CD14-positive monocyte (primary cell): ENCODE measurements around the gene EBI3. TPM values are rescaled to one million over a fixed set of nuclear protein-coding genes. Genes with fewer than 3 reads are reported as not detected.

Source experiments
- DNase-seq, 3 donors: peaks; one replicate each; pipeline ENCODE4 v3.0.0-alpha.2; 2011 to 2022
- H2AFZ ChIP-seq: 2 replicates; pipeline ENCODE4 v1.6.0; 2012; ENCODE audit warnings: mild to moderate bottlenecking, low read depth, low read length, inconsistent platforms; ENCODE audit not compliant: insufficient read depth, poor library complexity, severe bottlenecking
- H3K27ac ChIP-seq, 2 donors: 1 replicate in 1 of 2; 2 replicates in 1 of 2; pipeline ENCODE4 v1.5.1; 2012 to 2013; ENCODE audit warnings: low read length in 2 of 2, control low read depth in 1 of 2, inconsistent platforms in 1 of 2, low read depth in 1 of 2, mild to moderate bottlenecking in 1 of 2
- H3K27me3 ChIP-seq, 2 donors: one replicate each; pipeline versions ENCODE4 v1.6.0 to v1.6.1; 2011 to 2013; ENCODE audit warnings: low read length in 2 of 2; ENCODE audit not compliant: control insufficient read depth in 2 of 2, insufficient read depth in 2 of 2
- H3K36me3 ChIP-seq, 2 donors: replicated peaks in 1 of 2; 1 replicate in 1 of 2; 2 replicates in 1 of 2; pipeline versions ENCODE4 v1.5.1 to v1.6.1; 2012 to 2013; ENCODE audit warnings: low read length in 2 of 2, control low read depth in 1 of 2, inconsistent platforms in 1 of 2, mild to moderate bottlenecking in 1 of 2; ENCODE audit not compliant: insufficient read depth in 2 of 2, control insufficient read depth in 1 of 2
- H3K4me1 ChIP-seq, 2 donors: 1 replicate in 1 of 2; 2 replicates in 1 of 2; pipeline versions ENCODE4 v1.5.1 to v1.6.1; 2012 to 2013; ENCODE audit warnings: low read length in 2 of 2, control low read depth in 1 of 2, inconsistent platforms in 1 of 2, mild to moderate bottlenecking in 1 of 2, moderate library complexity in 1 of 2; ENCODE audit not compliant: insufficient read depth in 2 of 2, control insufficient read depth in 1 of 2
- H3K4me2 ChIP-seq: replicated peaks from 2 replicates; pipeline ENCODE3; 2012; ENCODE audit warnings: low read length, moderate library complexity, mild to moderate bottlenecking; ENCODE audit not compliant: poor library complexity, severe bottlenecking; ENCODE audit errors: extremely low read depth
- H3K4me3 ChIP-seq, 3 experiments: fragments of 200-600 bp in 1 of 3; sonication (generic) in 1 of 3; replicated peaks in 1 of 3; 1 replicate in 2 of 3; 2 replicates in 1 of 3; pipeline ENCODE4 v1.5.1; 2011 to 2013; ENCODE audit warnings: low read length in 3 of 3, mild to moderate bottlenecking in 3 of 3, control low read depth in 2 of 3, low read depth in 2 of 3, inconsistent platforms in 1 of 3, moderate library complexity in 1 of 3
- H3K79me2 ChIP-seq: 2 replicates; pipeline ENCODE4 v1.6.0; 2012; ENCODE audit warnings: mild to moderate bottlenecking, control low read depth, inconsistent platforms, low read length, moderate library complexity; ENCODE audit not compliant: insufficient read depth
- H3K9ac ChIP-seq: 2 replicates; pipeline ENCODE4 v1.6.0; 2017; ENCODE audit warnings: low read length, mild to moderate bottlenecking; ENCODE audit not compliant: insufficient read depth, poor library complexity, severe bottlenecking
- H3K9me3 ChIP-seq, 2 donors: replicated peaks in 1 of 2; 1 replicate in 1 of 2; 2 replicates in 1 of 2; pipeline versions ENCODE4 v1.5.1 to v1.6.1; 2012 to 2013; ENCODE audit warnings: low read length in 2 of 2, control low read depth in 1 of 2; ENCODE audit not compliant: control insufficient read depth in 1 of 2, insufficient read depth in 1 of 2
- H4K20me1 ChIP-seq: 2 replicates; pipeline ENCODE4 v1.6.0; 2012; ENCODE audit warnings: mild to moderate bottlenecking, low read length, control low read depth, moderate library complexity; ENCODE audit not compliant: insufficient read depth
- H3K27ac Mint-ChIP-seq, 7 donors: one replicate each; pipeline ENCODE4 v1.8.0; 2020; ENCODE audit warnings: mild to moderate bottlenecking in 7 of 7, mixed read lengths in 7 of 7, moderate library complexity in 6 of 7, inconsistent platforms in 2 of 7
- H3K27me3 Mint-ChIP-seq, 3 donors: one replicate each; pipeline ENCODE4 v1.8.0; 2021 to 2022; ENCODE audit warnings: low read depth in 3 of 3, mild to moderate bottlenecking in 3 of 3, mixed read lengths in 3 of 3, moderate library complexity in 3 of 3, inconsistent platforms in 1 of 3
- H3K36me3 Mint-ChIP-seq, 2 donors: one replicate each; pipeline ENCODE4 v1.8.0; 2020; ENCODE audit warnings: mixed read lengths in 2 of 2, inconsistent platforms in 1 of 2, mild to moderate bottlenecking in 1 of 2
- H3K4me1 Mint-ChIP-seq: one replicate; pipeline ENCODE4 v1.8.0; 2020; ENCODE audit warnings: mild to moderate bottlenecking, mixed read lengths
- H3K4me3 Mint-ChIP-seq, 2 donors: one replicate each; pipeline ENCODE4 v1.8.0; 2020; ENCODE audit warnings: mild to moderate bottlenecking in 2 of 2, mixed read lengths in 2 of 2, moderate library complexity in 1 of 2
- H3K9me3 Mint-ChIP-seq, 7 donors: one replicate each; pipeline ENCODE4 v1.8.0; 2020 to 2022; ENCODE audit warnings: mixed read lengths in 7 of 7, mild to moderate bottlenecking in 6 of 7, moderate library complexity in 6 of 7, inconsistent platforms in 2 of 7
- CTCF ChIP-seq: fragments of 200-600 bp; IDR thresholded peaks from one replicate; pipeline ENCODE4 v1.8.0; 2022; ENCODE audit warnings: antibody characterized with exemption, mild to moderate bottlenecking
- WGBS: methylation state at CpG from one replicate; pipeline ENCODE4 v1.1.5; 2013; ENCODE audit warnings: missing lambda C conversion rate; ENCODE audit not compliant: insufficient coverage; 5-methylcytosine and 5-hydroxymethylcytosine counted together
- intact Hi-C, 2 donors: fragments of 100-400 bp; cut with micrococcal nuclease; formaldehyde crosslinking; loops; one replicate each; pipeline versions ENCODE4 v1.15.0 to v1.15.1; 2023
- polyA plus RNA-seq, 3 donors: library from polyadenylated mRNA; depleted of rRNA in 1 of 3; unstranded in 2 of 3; stranded (reverse) in 1 of 3; fragments of 300-500 nt in 2 of 3; fragments of >200 nt in 1 of 3; fragmentation: Illumina TruSeq in 2 of 3; gene quantifications; 1 replicate in 2 of 3; 2 replicates in 1 of 3; pipeline ENCODE4 v1.2.3, GENCODE V29; 2012 to 2021

EBI3 gene
- polyA plus RNA-seq, 3 donors: 0.14 to 0.40 TPM; not detected in 1

GRCh38 chr19:4196587-4197148 is 32.7 kb upstream of the EBI3 start:
- H3K9ac ChIP-seq: no peak overlapping the region
- peaks cover 5 to 24% of the 10 kb centered on the region in 2 donors for H3K27me3 ChIP-seq
- H3K36me3 Mint-ChIP-seq: peaks cover 7 to 8% of the 10 kb centered on the region in 2 donors
- H3K4me2 ChIP-seq: no peak overlapping the region
- no peaks in the 10 kb centered on the region for H3K4me1 Mint-ChIP-seq
- no peak overlapping the region for H3K4me3 ChIP-seq
- intact Hi-C loops: no loop called here
- peak overlapping the region in 1 of 2 donors; percentile 86 for H3K4me3 Mint-ChIP-seq
- peaks cover 0 to 11% of the 10 kb centered on the region in 2 donors for H3K9me3 ChIP-seq
- no peak overlapping the region for H3K27ac Mint-ChIP-seq
- H3K27ac ChIP-seq: no peak overlapping the region
- no peaks in the 10 kb centered on the region for H3K4me1 ChIP-seq
- no peaks in the 10 kb centered on the region for H3K79me2 ChIP-seq
- no peak for TF ChIP-seq CTCF
- peaks cover 20 to 44% (median 38%) of the 10 kb centered on the region in 3 donors for H3K27me3 Mint-ChIP-seq
- 83% methylated on average over 22 of the region's 22 CpGs for WGBS
- H3K9me3 Mint-ChIP-seq: peaks cover 8 to 14% (median 12%) of the 10 kb centered on the region in 7 donors
- DNase-seq: no peak
- H3K36me3 ChIP-seq: no peaks in the 10 kb centered on the region
- H2AFZ ChIP-seq: no peak overlapping the region
- H4K20me1 ChIP-seq: no peaks in the 10 kb centered on the region

- Mint-ChIP-seq H3K36me3 (peaks cover 7 to 8% of the 10 kb centered on the region in 2 donors), H3K27ac (no peak overlapping the region), H3K4me3 (peak overlapping the region in 1 of 2 donors; percentile 86), H3K27me3 (peaks cover 20 to 46% (median 38%) of the 10 kb centered on the region in 3 donors), H3K9me3 (peaks cover 8 to 14% (median 12%) of the 10 kb centered on the region in 7 donors), H3K4me1 (no peaks in the 10 kb centered on the region)
- no peak overlapping the region for H3K9ac ChIP-seq
- intact Hi-C loops: no loop called here
- H3K4me2 ChIP-seq: no peak overlapping the region
- no peak overlapping the region for H3K27ac ChIP-seq
- no peaks in the 10 kb centered on the region for H3K79me2 ChIP-seq
- 86% methylated on average over 5 of the region's 5 CpGs for WGBS
- no peak overlapping the region for H2AFZ ChIP-seq
- H3K36me3 ChIP-seq: no peaks in the 10 kb centered on the region
- no peaks in the 10 kb centered on the region for H4K20me1 ChIP-seq
- peaks cover 5 to 24% of the 10 kb centered on the region in 2 donors for H3K27me3 ChIP-seq
- DNase-seq: no peak
- peaks cover 0 to 11% of the 10 kb centered on the region in 2 donors for H3K9me3 ChIP-seq
- no peak overlapping the region for H3K4me3 ChIP-seq
- H3K4me1 ChIP-seq: no peaks in the 10 kb centered on the region
- TF ChIP-seq CTCF: no peak
Observed at GRCh38 chr19:4197228-4197624, 32.1 kb upstream of the EBI3 start.
